C4-2B (cell line): ENCODE data around the gene MAFF.

Source experiments
- CTCF ChIP-seq: fragments of 450-650 bp; conservative IDR thresholded peaks from 2 replicates; pipeline ENCODE4 v1.5.1; 2017; ENCODE audit warnings: mild to moderate bottlenecking
- ZFX ChIP-seq: fragments of 450-650 bp; IDR thresholded peaks from 2 replicates; pipeline ENCODE4 v1.6.1; 2017

GRCh38 chr22:38260761-38261681, 59.2 kb downstream of the MAFF start:
- no peak for TF ChIP-seq CTCF
- no peak for TF ChIP-seq ZFX
